K562 (cell line): Measurements from ENCODE around the gene CALM1. TPM values are rescaled to one million over a fixed set of nuclear protein-coding genes. Genes with fewer than 3 reads are reported as not detected.

Experiments
- BACH1 ChIP-seq: fragments of 200-800 bp; sonication (Bioruptor generic); IDR thresholded peaks from 2 replicates; pipeline ENCODE4 v1.6.1; 2016; ENCODE audit warnings: missing genetic modification characterization, missing compliant biosample characterization
- BCOR ChIP-seq: fragments of 450-650 bp; IDR thresholded peaks from 2 replicates; pipeline ENCODE4 v1.6.1; 2016
- DEAF1 ChIP-seq: fragments of 450-650 bp; formaldehyde crosslinking; IDR thresholded peaks from 2 replicates; pipeline ENCODE4 v1.4.0; 2020; ENCODE audit warnings: mild to moderate bottlenecking, moderate library complexity
- ETV1 ChIP-seq: fragments of 450-650 bp; conservative IDR thresholded peaks from 2 replicates; pipeline ENCODE4 v1.6.1; 2016; ENCODE audit warnings: missing genetic modification characterization, control low read depth, low read depth, missing compliant biosample characterization
- NCOA2 ChIP-seq, 2 experiments: fragments of 450-650 bp; IDR thresholded peaks; 2 replicates each; pipeline ENCODE4 v1.6.1; 2018; ENCODE audit warnings: mild to moderate bottlenecking in 2 of 2, moderate library complexity in 1 of 2; ENCODE audit not compliant: partially characterized antibody in 2 of 2
- RAD21 ChIP-seq, 2 experiments: fragments of 250-450 bp in 1 of 2; fragments of 450-650 bp in 1 of 2; sonication (Bioruptor Pico) in 1 of 2; formaldehyde crosslinking in 1 of 2; IDR thresholded peaks in 1 of 2; conservative IDR thresholded peaks in 1 of 2; 2 replicates each; pipeline versions ENCODE4 v1.4.0 to v1.8.0; 2020 to 2022; ENCODE audit warnings: mild to moderate bottlenecking in 2 of 2, moderate library complexity in 1 of 2
- REST ChIP-seq, 2 experiments: fragments of 450-650 bp; formaldehyde crosslinking in 1 of 2; IDR thresholded peaks; 2 replicates each; pipeline versions ENCODE4 v1.4.0 to v1.6.1; 2014 to 2020; ENCODE audit warnings: mild to moderate bottlenecking in 2 of 2, borderline replicate concordance in 1 of 2, low read depth in 1 of 2
- SMAD4 ChIP-seq: fragments of 250-450 bp; sonication (Bioruptor Pico); conservative IDR thresholded peaks from 2 replicates; pipeline ENCODE4 v1.8.0; 2021; ENCODE audit warnings: inconsistent platforms, mild to moderate bottlenecking, moderate library complexity
- SP1 ChIP-seq: sonication (generic); formaldehyde crosslinking; IDR thresholded peaks from 2 replicates; pipeline ENCODE4 v1.8.1; 2022; ENCODE audit warnings: mild to moderate bottlenecking, missing genetic modification reagents
- TEAD4 ChIP-seq, 2 experiments: sonication (generic) in 1 of 2; formaldehyde crosslinking in 1 of 2; IDR thresholded peaks; 2 replicates each; pipeline versions ENCODE4 v1.6.1 to v1.8.0; 2012 to 2022; ENCODE audit warnings: borderline replicate concordance in 1 of 2, inconsistent platforms in 1 of 2, low read length in 1 of 2, mild to moderate bottlenecking in 1 of 2, missing genetic modification reagents in 1 of 2
- TFAP4 ChIP-seq: sonication (generic); formaldehyde crosslinking; IDR thresholded peaks from 2 replicates; pipeline ENCODE4 v1.8.0; 2022; ENCODE audit warnings: missing genetic modification reagents, mild to moderate bottlenecking, moderate library complexity, borderline replicate concordance
- ZBTB7A ChIP-seq: IDR thresholded peaks from 2 replicates; pipeline ENCODE4 v1.6.1; 2011; ENCODE audit warnings: low read depth, mild to moderate bottlenecking, low read length, moderate library complexity, borderline replicate concordance; ENCODE audit not compliant: control insufficient read depth
- ZNF175 ChIP-seq: fragments of 200-800 bp; sonication (Bioruptor generic); IDR thresholded peaks from 2 replicates; pipeline ENCODE4 v1.6.1; 2016; ENCODE audit warnings: low read depth, mild to moderate bottlenecking, missing genetic modification characterization, missing compliant biosample characterization
- ZNF232 ChIP-seq: sonication (generic); formaldehyde crosslinking; IDR thresholded peaks from 2 replicates; pipeline ENCODE4 v1.8.0; 2022; ENCODE audit warnings: mild to moderate bottlenecking, missing genetic modification reagents
- polyA plus RNA-seq, 8 experiments: library from polyadenylated mRNA; depleted of rRNA in 4 of 8; stranded (reverse) in 5 of 8; unstranded in 3 of 8; fragments of >200 nt; fragmentation: Nextera tagmentation in 2 of 8; fragmentation: Illumina TruSeq in 1 of 8; extraction: Ambion mirVana in 2 of 8; extraction: Trizol in 1 of 8; gene quantifications; 2 replicates each; pipeline versions ENCODE4 v1.2.1 to v1.2.3, GENCODE V29; 2011 to 2014; ENCODE audit warnings: inconsistent platforms in 1 of 8, missing spikeins in 1 of 8
- total RNA-seq, 7 experiments: library from RNA; depleted of rRNA in 6 of 7; stranded (reverse); fragments of >200 nt in 6 of 7; fragmentation: Illumina TruSeq in 2 of 7; extraction: Trizol in 2 of 7; gene quantifications; 2 replicates each; pipeline versions ENCODE4 v1.2.1 to v1.2.3, GENCODE V29; 2011 to 2021; ENCODE audit warnings: low replicate concordance in 1 of 7

CALM1 gene
- total and polyA plus RNA-seq, 9 of the 15 experiments (the other 6 are each of a cell fraction or from before 2014, with no cell fraction given) = 48.0 to 269 (median 158) TPM

GRCh38 chr14:90399541-90400444, 3.0 kb downstream of the CALM1 start (continued):
- TF ChIP-seq REST (IDR thresholded peaks at IDR 0.05; ENCODE audit: borderline replicate concordance) = peak; percentile 62
- no peak for TF ChIP-seq REST (CRISPR knock-in tag; IDR thresholded peaks at IDR 0.05; ENCODE audit: low read depth)
- TF ChIP-seq ZNF232 (CRISPR knock-in tag) = no peak
- peak; percentile 44; the same call in 1 of the 2 replicates for TF ChIP-seq ZNF175 (CRISPR knock-in tag)
- TF ChIP-seq BACH1 (tag) = no peak
- 0 out of 2 replicates have a peak, but pooled peaks have one; percentile 11 for TF ChIP-seq BCOR
- 0 out of 2 replicates have a peak, but pooled peaks have one; percentile 41 for TF ChIP-seq SP1 (CRISPR knock-in tag)
- TF ChIP-seq ETV1 = no peak
- 0 out of 2 replicates have a peak, but pooled peaks have one; percentile 32 for TF ChIP-seq SMAD4 (CRISPR knock-in tag)
- TF ChIP-seq DEAF1 = peak; percentile 61
- no peak for TF ChIP-seq NCOA2 (IDR thresholded peaks at IDR 0.05; ENCODE audit: partially characterized antibody in 2 of 2)
- TF ChIP-seq TFAP4 (CRISPR knock-in tag) = peak; percentile 93
- peak; percentile 75 to 76 for TF ChIP-seq RAD21 (CRISPR knock-in tag; conservative IDR thresholded peaks at IDR 0.05 in 1 of 2, IDR thresholded peaks at IDR 0.05 in 1 of 2)
- TF ChIP-seq TEAD4 (IDR thresholded peaks at IDR 0.05; ENCODE audit: low read length) = 0 out of 2 replicates have a peak, but pooled peaks have one; percentile 12
- TF ChIP-seq TEAD4 (CRISPR knock-in tag; IDR thresholded peaks at IDR 0.05; ENCODE audit: borderline replicate concordance) = no peak
- TF ChIP-seq ZBTB7A = peak; percentile 79; the same call in 1 of the 2 replicates
